Measurements from ENCODE around the gene IGSF8. TPM values are rescaled to one million over a fixed set of nuclear protein-coding genes. Genes with fewer than 3 reads are reported as not detected.

The IGSF8 gene
- total RNA-seq, 1 experiment from 2014 or later: 35.6 TPM

GRCh38 chr1:160068225-160068624 is 30.2 kb downstream of the IGSF8 start (continued):
- no peak for TF ChIP-seq ZFX (IDR thresholded peaks at IDR 0.05)
- TF ChIP-seq RAD21 (IDR thresholded peaks at IDR 0.05; ENCODE audit: low read depth): no peak
- TF ChIP-seq ZBTB33 (IDR thresholded peaks at IDR 0.05; ENCODE audit: extremely low read depth, insufficient replicate concordance, low read length): no peak
- no peak for TF ChIP-seq SIN3A (IDR thresholded peaks at IDR 0.05; ENCODE audit: low read depth)
- no peak for TF ChIP-seq ZNF274 (IDR thresholded peaks at IDR 0.05; ENCODE audit: low read depth, low read length)
- no peak for TF ChIP-seq SRF (IDR thresholded peaks at IDR 0.05; ENCODE audit: low read depth)
- TF ChIP-seq JUND (IDR thresholded peaks at IDR 0.05): no peak
- TF ChIP-seq CBX3 (IDR thresholded peaks at IDR 0.05; ENCODE audit: low read depth): no peak
- TF ChIP-seq FOSL1 (IDR thresholded peaks at IDR 0.05; ENCODE audit: low read depth): no peak

- Histone ChIP-seq H3K9me2 (ENCODE audit: insufficient read depth) (no peaks in the 10 kb centered on the region), H3K79me2 (ENCODE audit: insufficient read depth, low read length) (no peaks in the 10 kb centered on the region), H3K27me3 (ENCODE audit: insufficient read depth, low read length) (no peaks in the 10 kb centered on the region), H4K20me1 (ENCODE audit: insufficient read depth) (no peaks in the 10 kb centered on the region), H3K4me3 (replicated peaks in 1 of 2; ENCODE audit: low read depth in 1 of 2, low read length in 2 of 2) (no peak overlapping the region), H3K4me2 (ENCODE audit: low read length) (no peak overlapping the region), H3K4me1 (ENCODE audit: control insufficient read depth in 1 of 2, insufficient read depth in 2 of 2, low read length in 2 of 2) (peaks cover 0 to 13% of the 10 kb centered on the region in 2 experiments; a peak in 1 of 4 replicates), H3K27ac (ENCODE audit: low read depth, low read length) (no peak overlapping the region), H3K9ac (ENCODE audit: low read length) (no peak overlapping the region), H3K9me3 (ENCODE audit: control insufficient read depth in 1 of 2, insufficient read depth in 1 of 2, low read depth in 1 of 2, low read length in 2 of 2) (no peaks in the 10 kb centered on the region), H2AFZ (ENCODE audit: low read depth, low read length, poor library complexity, severe bottlenecking) (no peak overlapping the region), H3K36me3 (ENCODE audit: control insufficient read depth in 1 of 2, insufficient read depth in 2 of 2, low read length in 2 of 2) (no peaks in the 10 kb centered on the region)
- intact Hi-C loops (cut with micrococcal nuclease): no loop called here
- TF ChIP-seq FOSL1 (IDR thresholded peaks at IDR 0.05; ENCODE audit: low read depth) (no peak), YY1 (IDR thresholded peaks at IDR 0.05; ENCODE audit: extremely low read depth, insufficient replicate concordance, low read depth, low read length) (no peak), RAD21 (IDR thresholded peaks at IDR 0.05; ENCODE audit: low read depth) (no peak), EGR1 (IDR thresholded peaks at IDR 0.05; ENCODE audit: low read depth) (no peak), CTCF (IDR thresholded peaks at IDR 0.05 in 2 of 3, conservative IDR thresholded peaks at IDR 0.05 in 1 of 3; ENCODE audit: borderline replicate concordance in 1 of 3, insufficient read depth in 1 of 3, low read depth in 2 of 3, low read length in 2 of 3) (no peak), JUND (IDR thresholded peaks at IDR 0.05) (no peak), POLR2A (IDR thresholded peaks at IDR 0.05; ENCODE audit: borderline replicate concordance, extremely low read depth, insufficient read depth, insufficient read length) (no peak), MAX (IDR thresholded peaks at IDR 0.05) (no peak), EZH2 (IDR thresholded peaks at IDR 0.05) (no peak), EZH2phosphoT487 (IDR thresholded peaks at IDR 0.05; ENCODE audit: borderline replicate concordance) (no peak), ZFX (IDR thresholded peaks at IDR 0.05) (no peak), SP1 (IDR thresholded peaks at IDR 0.05; ENCODE audit: low read depth) (no peak), SRF (IDR thresholded peaks at IDR 0.05; ENCODE audit: low read depth) (no peak)
- ChIA-PET POLR2A (no interaction called here), RAD21 (ENCODE audit: low non-redundant PET in 1 of 2, low total read pairs in 2 of 2, uncharacterized antibody in 2 of 2, unreplicated experiment in 2 of 2) (no interaction called here), CTCF (interaction anchor here (1.3 to 2.8 kb wide), 3 partner anchors 9 to 21 kb away, joined by 3 to 9 read pairs (median 5); no protein-coding TSS in a partner anchor)
- ATAC-seq: no peak
- BruUV-seq (replicated peaks): no TSS peak
- DNase-seq (ENCODE audit: low read depth, low spot score): no peak
Observed at GRCh38 chr1:160066829-160067745, 31.3 kb downstream of the IGSF8 start.
